Activated CD8-positive, alpha-beta T cell treated with anti-CD3 and anti-CD28 coated beads, Interleukin-2, amount 10 ng/mL, durations not matched to agents 7 days and 5 days (primary cell): Measurements from ENCODE around the gene MRTFB. TPM values are rescaled to one million over a fixed set of nuclear protein-coding genes. Genes with fewer than 3 reads are reported as not detected.

Experiments
- ATAC-seq: fragments of 150-1000 bp; cut with Tn5 transposase; one replicate; pipeline ENCODE4 v1.10.0; 2021; ENCODE audit warnings: moderate library complexity
- CTCF ChIA-PET: fragments of 350-600 bp; sonication (Branson Sonifier 250); formaldehyde crosslinking; loops from one replicate; lab custom pipeline; 2021; ENCODE audit warnings: antibody characterized with exemption; lab: Charles Lee
- POLR2A ChIA-PET: fragments of 350-600 bp; sonication (Branson Sonifier 250); formaldehyde crosslinking; loops from one replicate; lab custom pipeline; 2021; ENCODE audit warnings: antibody characterized with exemption; lab: Charles Lee
- DNase-seq: peaks from one replicate; pipeline ENCODE4 v3.0.0-alpha.2; 2020
- H3K27ac Mint-ChIP-seq: one replicate; pipeline ENCODE4 v1.8.0; 2021; ENCODE audit warnings: mild to moderate bottlenecking, mixed read lengths
- H3K27me3 Mint-ChIP-seq: one replicate; pipeline ENCODE4 v1.8.0; 2021; ENCODE audit warnings: low read depth, mixed read lengths
- H3K36me3 Mint-ChIP-seq: one replicate; pipeline ENCODE4 v1.8.0; 2021; ENCODE audit warnings: low read depth, mixed read lengths
- H3K4me1 Mint-ChIP-seq: one replicate; pipeline ENCODE4 v1.8.0; 2021; ENCODE audit warnings: low read depth, mixed read lengths
- H3K4me3 Mint-ChIP-seq: one replicate; pipeline ENCODE4 v1.8.0; 2021; ENCODE audit warnings: mild to moderate bottlenecking, mixed read lengths
- H3K9me3 Mint-ChIP-seq: one replicate; pipeline ENCODE4 v1.8.0; 2022; ENCODE audit warnings: mixed read lengths; ENCODE audit not compliant: insufficient read depth
- total RNA-seq, 2 experiments: library from RNA; stranded (reverse); gene quantifications; one replicate each; pipeline ENCODE4 v1.2.3, GENCODE V29; 2021

Gene MRTFB
- total RNA-seq, 2 experiments from 2014 or later = 15.5 to 16.6 TPM

DNA sequence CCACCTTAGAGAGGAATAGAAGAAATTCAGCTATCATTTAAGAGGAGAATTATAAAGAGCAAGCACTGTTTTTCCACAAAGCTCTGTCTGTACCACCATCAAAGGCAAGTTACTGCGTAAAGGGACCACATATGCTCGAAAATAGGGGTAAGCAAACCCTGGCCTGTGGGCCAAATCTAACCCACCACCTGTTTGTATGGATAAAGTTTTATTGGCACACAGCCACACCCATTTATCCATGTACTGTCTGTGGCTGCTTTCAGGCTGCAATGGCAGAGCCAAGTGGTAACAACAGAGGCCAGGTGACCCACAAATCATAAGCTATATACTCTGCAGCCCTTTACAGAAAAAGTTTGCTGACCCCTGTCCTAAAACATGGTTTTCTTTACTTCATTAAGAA lies 180.3 kb downstream of the MRTFB start:
- Mint-ChIP-seq H3K9me3 (no peaks in the 10 kb centered on the region), H3K27me3 (no peaks in the 10 kb centered on the region), H3K36me3 (peaks cover 2% of the 10 kb centered on the region), H3K4me1 (no peaks in the 10 kb centered on the region), H3K4me3 (no peak overlapping the region), H3K27ac (no peak overlapping the region)
- no peak for DNase-seq
- ATAC-seq = no peak
- ChIA-PET CTCF (interaction anchor here (0.9 to 2.2 kb wide), 2 partner anchors 8 to 14 kb away, joined by 3 to 9 read pairs; no protein-coding TSS in a partner anchor), POLR2A (no interaction called here)

DNA sequence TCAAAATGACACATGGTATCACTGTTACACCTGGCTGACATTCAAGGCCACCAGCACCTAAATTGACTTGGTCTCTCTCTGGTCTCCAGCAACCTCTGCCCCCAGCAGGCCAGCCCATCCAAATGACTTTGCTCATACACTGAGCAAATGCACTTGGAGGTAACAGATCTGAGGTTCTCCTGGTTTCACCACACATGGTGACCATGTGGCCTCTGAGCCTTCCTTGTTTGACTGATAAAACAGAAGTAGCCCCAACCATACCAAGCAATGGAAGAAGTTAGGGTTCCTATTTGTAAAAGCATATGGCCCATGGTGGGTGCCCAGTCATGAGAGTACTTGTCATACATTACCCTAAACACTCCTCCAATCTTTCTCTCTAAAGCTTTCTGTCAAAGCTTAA lies 181.7 kb downstream of the MRTFB start:
- Mint-ChIP-seq H3K27me3 (no peaks in the 10 kb centered on the region), H3K36me3 (peaks cover 2% of the 10 kb centered on the region), H3K9me3 (no peaks in the 10 kb centered on the region), H3K4me1 (no peaks in the 10 kb centered on the region), H3K4me3 (no peak overlapping the region), H3K27ac (no peak overlapping the region)
- ChIA-PET CTCF (no interaction called here), POLR2A (no interaction called here)
- DNase-seq = no peak
- ATAC-seq = no peak

DNA sequence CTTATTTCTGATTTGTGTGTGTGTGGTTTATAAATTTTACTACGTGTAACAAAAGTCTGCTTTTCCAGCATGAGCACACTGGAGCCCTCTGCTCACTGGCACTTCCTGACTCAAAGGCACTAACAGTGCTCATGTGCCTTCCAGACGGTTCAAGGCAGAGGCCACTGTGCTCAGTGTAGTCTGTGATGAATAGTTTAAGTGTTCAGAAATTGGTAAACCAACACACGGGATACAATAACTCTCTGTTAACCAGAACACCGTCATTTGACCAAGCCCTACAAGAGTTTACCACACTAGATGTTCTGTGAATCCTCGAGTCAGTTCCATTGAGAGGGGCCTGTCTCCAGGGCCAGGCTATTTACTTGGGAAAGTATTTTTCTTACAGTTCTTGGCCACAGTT lies 191.9 kb downstream of the MRTFB start:
- ATAC-seq (no peak), DNase-seq (no peak)
- Mint-ChIP-seq H3K4me3 (no peak overlapping the region), H3K27me3 (no peaks in the 10 kb centered on the region), H3K36me3 (peaks cover 19% of the 10 kb centered on the region), H3K27ac (no peak overlapping the region), H3K9me3 (no peaks in the 10 kb centered on the region), H3K4me1 (no peaks in the 10 kb centered on the region)
- POLR2A ChIA-PET = no interaction called here
- CTCF ChIA-PET = no interaction called here

DNA sequence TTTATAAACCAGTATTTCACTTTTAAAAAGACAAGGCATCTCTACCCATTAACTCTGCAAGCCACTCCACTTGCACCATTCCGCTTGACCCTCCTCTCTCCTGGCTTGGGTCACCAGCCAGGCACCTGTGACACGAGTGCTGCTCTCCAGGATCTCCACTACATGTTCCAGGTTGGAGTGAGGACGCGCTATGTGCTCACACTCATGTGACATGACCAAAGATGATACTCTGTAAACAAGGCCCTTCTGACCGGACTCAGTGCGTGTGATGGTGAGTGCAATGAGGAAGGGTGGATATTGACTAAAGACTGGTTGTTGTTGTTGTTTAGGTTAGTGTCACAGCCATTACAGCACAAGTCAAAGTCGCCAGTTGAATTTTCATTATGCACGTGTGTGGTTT lies 192.7 kb downstream of the MRTFB start:
- ChIA-PET POLR2A (no interaction called here), CTCF (no interaction called here)
- no peaks in the 10 kb centered on the region for H3K4me1 Mint-ChIP-seq
- DNase-seq (no peak), ATAC-seq (no peak)
- no peak overlapping the region for H3K4me3 Mint-ChIP-seq
- H3K27ac Mint-ChIP-seq = peak overlapping the region; percentile 11
- H3K27me3 Mint-ChIP-seq = no peaks in the 10 kb centered on the region
- H3K9me3 Mint-ChIP-seq = no peaks in the 10 kb centered on the region
- peaks cover 19% of the 10 kb centered on the region for H3K36me3 Mint-ChIP-seq

DNA sequence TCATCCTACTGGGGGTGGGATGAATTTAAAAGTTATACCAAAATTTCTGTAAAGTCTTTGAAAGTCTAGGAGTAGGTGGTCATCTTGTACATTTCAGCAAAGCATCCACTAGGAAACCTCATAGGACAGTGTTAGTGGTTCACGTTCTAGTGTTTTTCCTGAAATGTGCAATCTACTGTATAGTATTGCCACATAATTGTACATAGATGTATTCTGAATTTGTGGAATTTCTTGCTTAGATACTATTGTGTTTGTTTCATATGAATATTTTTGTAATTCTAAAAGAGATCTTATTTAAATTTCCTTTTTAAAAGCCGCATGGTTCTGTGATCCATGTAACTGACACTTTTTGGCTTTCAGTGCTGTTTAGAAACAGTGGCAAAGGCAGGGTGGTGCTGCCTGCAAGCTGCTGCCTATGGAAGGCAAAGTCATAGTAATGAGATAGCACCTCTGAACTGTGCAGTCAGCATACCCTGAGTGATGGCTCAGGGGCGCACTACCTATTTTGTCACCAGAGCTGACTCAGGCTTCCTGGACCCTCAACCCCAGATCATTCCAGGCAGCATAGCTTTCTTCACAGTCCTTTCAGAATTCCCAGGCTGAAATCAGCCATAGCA lies 193.3 kb downstream of the MRTFB start:
- Mint-ChIP-seq H3K27me3 (no peaks in the 10 kb centered on the region), H3K4me3 (no peak overlapping the region), H3K4me1 (no peaks in the 10 kb centered on the region), H3K9me3 (no peaks in the 10 kb centered on the region), H3K36me3 (peaks cover 22% of the 10 kb centered on the region), H3K27ac (no peak overlapping the region)
- ChIA-PET CTCF (interaction anchor here (1.8 kb wide), 1 partner anchor 15 kb away, joined by 5 read pairs; no protein-coding TSS in a partner anchor), POLR2A (no interaction called here)
- ATAC-seq (no peak), DNase-seq (no peak)

DNA sequence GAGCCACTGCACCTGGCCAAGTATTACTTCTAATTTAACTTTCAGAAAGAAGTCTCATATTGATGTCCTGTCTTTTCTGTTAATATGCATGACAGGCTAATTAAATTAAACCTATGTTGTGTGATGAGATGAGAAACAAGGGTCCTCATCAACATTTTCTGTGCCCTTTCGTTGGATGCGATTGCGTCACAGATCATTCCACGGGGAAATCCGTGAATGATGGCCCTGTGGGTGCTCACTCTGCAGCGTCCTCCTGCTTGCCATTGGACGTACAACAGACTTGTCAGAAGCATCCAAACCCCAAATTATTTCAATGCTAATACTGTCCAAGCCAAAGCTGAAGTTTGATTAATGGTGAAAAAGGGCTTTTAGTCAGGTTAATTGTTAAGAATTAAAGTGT lies 197.0 kb downstream of the MRTFB start:
- Mint-ChIP-seq H3K27me3 (peaks cover 5% of the 10 kb centered on the region), H3K36me3 (peaks cover 15% of the 10 kb centered on the region), H3K4me1 (no peaks in the 10 kb centered on the region), H3K27ac (no peak overlapping the region), H3K4me3 (no peak overlapping the region), H3K9me3 (peaks cover 19% of the 10 kb centered on the region)
- ChIA-PET POLR2A (no interaction called here), CTCF (no interaction called here)
- DNase-seq (no peak), ATAC-seq (no peak)

DNA sequence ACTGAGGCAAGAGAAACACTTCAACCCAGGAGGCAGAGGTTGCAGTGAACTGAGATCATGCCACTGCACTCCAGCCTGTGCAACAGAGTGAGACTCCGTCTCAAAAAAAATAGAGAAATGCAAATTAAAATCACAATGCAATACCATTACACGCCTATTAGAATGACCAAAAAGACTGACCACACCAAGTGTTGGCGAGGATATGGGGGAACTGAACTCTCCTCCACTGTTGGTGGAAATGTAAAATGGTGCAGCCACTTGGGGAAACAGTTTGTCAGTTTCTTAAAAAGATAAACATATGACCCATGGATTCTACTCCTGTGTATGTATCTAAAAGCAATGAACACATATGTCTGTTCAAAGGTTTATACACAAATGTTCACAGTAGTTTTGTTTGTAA lies 204.8 kb downstream of the MRTFB start:
- DNase-seq (no peak), ATAC-seq (no peak)
- Mint-ChIP-seq H3K27me3 (peaks cover 13% of the 10 kb centered on the region), H3K4me3 (no peak overlapping the region), H3K27ac (no peak overlapping the region), H3K4me1 (no peaks in the 10 kb centered on the region), H3K36me3 (no peaks in the 10 kb centered on the region), H3K9me3 (peaks cover 7% of the 10 kb centered on the region)
- CTCF ChIA-PET = no interaction called here
- POLR2A ChIA-PET = no interaction called here

DNA sequence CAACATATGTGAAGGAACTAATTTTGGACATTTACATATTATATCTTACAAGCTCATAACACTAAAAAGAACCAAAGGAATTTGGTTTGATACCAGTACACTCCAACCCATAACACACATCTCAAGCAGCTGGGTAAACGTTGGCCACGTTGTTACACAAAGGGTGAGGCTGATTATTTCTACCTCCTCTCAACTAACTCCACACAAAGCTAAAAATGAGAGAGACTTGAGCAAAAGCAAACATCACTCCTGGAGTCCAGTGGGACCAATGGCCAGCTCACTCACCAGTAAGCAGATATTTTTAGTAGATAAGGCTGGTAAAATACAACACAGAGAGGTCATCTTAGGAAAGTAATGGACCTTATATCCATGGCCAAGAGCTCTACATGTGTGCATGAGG lies 207.6 kb downstream of the MRTFB start:
- H3K27me3 Mint-ChIP-seq = peaks cover 7% of the 10 kb centered on the region
- no peak for DNase-seq
- H3K9me3 Mint-ChIP-seq = no peaks in the 10 kb centered on the region
- no peaks in the 10 kb centered on the region for H3K4me1 Mint-ChIP-seq
- POLR2A ChIA-PET = interaction anchor here (0.8 kb wide), 1 partner anchor 225 kb away, joined by 3 read pairs; no protein-coding TSS in a partner anchor
- H3K27ac Mint-ChIP-seq = no peak overlapping the region
- H3K36me3 Mint-ChIP-seq = no peaks in the 10 kb centered on the region
- no peak overlapping the region for H3K4me3 Mint-ChIP-seq
- ATAC-seq = no peak
- CTCF ChIA-PET = interaction anchor here (1.2 to 1.5 kb wide), 2 partner anchors 28 to 355 kb away, joined by 3 read pairs; no protein-coding TSS in a partner anchor

DNA sequence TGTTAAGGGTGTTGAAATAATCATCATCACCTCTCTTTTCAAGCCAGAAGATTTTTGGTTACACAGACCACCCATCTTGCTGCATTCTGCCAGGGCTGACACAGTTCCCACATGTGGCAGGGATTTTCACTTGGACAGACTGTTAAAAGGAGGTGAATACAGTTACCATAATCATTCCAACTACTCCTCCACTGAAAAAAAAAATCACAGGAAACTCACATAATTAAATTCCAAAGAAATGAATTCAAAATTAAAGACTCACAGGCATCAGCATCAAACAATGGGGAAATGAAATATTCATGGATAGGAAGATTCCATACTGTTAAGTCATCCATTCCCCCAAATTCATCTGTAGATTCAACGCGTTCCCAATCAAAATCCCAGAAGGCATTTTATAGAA lies 209.4 kb downstream of the MRTFB start:
- no peaks in the 10 kb centered on the region for H3K36me3 Mint-ChIP-seq
- no peaks in the 10 kb centered on the region for H3K9me3 Mint-ChIP-seq
- ATAC-seq = no peak
- no peak for DNase-seq
- POLR2A ChIA-PET = no interaction called here
- peaks cover 6% of the 10 kb centered on the region for H3K27me3 Mint-ChIP-seq
- H3K4me3 Mint-ChIP-seq = no peak overlapping the region
- peaks cover 5% of the 10 kb centered on the region for H3K4me1 Mint-ChIP-seq
- no peak overlapping the region for H3K27ac Mint-ChIP-seq
- CTCF ChIA-PET = interaction anchor here (0.8 kb wide), 1 partner anchor 15 kb away, joined by 3 read pairs; no protein-coding TSS in a partner anchor

DNA sequence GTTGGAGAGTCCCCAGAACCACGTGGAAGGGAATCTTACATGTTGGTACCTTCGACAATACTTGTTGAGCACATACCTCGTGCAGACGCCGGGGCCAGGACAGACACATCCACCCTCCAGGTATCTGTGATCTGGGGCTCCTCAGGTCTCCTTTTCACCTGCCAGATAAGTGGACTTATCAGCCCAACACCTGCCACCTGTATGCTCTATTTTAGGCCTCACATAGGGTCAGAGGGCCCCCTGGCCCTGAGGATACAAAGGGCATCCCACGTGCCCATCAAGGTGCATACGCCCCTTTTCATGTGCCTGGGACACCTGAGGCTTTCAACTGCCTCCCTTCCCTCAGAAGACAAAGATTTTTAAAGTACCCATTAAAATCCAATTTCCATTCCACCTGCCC lies 212.7 kb downstream of the MRTFB start:
- DNase-seq (peak; percentile 17), ATAC-seq (no peak)
- ChIA-PET POLR2A (no interaction called here), CTCF (interaction anchor here (0.8 kb wide), 1 partner anchor 364 kb away, joined by 3 read pairs; the partner anchor contains the start of gene ERCC4)
- Mint-ChIP-seq H3K27ac (no peak overlapping the region), H3K4me3 (no peak overlapping the region), H3K36me3 (no peaks in the 10 kb centered on the region), H3K4me1 (peaks cover 16% of the 10 kb centered on the region), H3K27me3 (peaks cover 1% of the 10 kb centered on the region), H3K9me3 (peaks cover 2% of the 10 kb centered on the region)

DNA sequence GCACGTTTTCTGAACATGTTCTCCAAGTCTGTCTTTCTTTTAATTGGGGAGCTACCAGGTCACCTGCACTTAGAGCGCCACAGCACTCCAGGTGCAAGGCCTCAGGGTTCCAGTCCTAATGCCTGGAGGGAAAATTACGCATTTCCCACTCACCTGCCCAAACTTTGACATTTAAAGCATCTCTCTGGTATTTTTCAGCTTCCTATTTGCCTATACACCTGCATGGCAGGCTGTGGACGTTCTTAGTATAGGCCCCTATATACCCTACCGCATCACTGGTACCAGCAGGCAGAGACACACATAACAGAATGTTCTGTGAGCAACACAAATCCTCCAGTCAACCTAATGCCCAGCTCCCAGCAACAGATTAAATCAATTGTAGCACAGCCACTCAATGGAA lies 213.3 kb downstream of the MRTFB start:
- peak; percentile 19 for DNase-seq
- H3K27me3 Mint-ChIP-seq = no peaks in the 10 kb centered on the region
- H3K4me3 Mint-ChIP-seq = peak overlapping the region; percentile 23
- ATAC-seq = no peak
- ChIA-PET CTCF (interaction anchor here (0.8 to 2.2 kb wide), 2 partner anchors 35 to 365 kb away, joined by 3 to 7 read pairs; partner anchors contain the start of gene ERCC4), POLR2A (no interaction called here)
- no peaks in the 10 kb centered on the region for H3K36me3 Mint-ChIP-seq
- peaks cover 16% of the 10 kb centered on the region for H3K4me1 Mint-ChIP-seq
- peaks cover 7% of the 10 kb centered on the region for H3K9me3 Mint-ChIP-seq
- no peak overlapping the region for H3K27ac Mint-ChIP-seq

DNA sequence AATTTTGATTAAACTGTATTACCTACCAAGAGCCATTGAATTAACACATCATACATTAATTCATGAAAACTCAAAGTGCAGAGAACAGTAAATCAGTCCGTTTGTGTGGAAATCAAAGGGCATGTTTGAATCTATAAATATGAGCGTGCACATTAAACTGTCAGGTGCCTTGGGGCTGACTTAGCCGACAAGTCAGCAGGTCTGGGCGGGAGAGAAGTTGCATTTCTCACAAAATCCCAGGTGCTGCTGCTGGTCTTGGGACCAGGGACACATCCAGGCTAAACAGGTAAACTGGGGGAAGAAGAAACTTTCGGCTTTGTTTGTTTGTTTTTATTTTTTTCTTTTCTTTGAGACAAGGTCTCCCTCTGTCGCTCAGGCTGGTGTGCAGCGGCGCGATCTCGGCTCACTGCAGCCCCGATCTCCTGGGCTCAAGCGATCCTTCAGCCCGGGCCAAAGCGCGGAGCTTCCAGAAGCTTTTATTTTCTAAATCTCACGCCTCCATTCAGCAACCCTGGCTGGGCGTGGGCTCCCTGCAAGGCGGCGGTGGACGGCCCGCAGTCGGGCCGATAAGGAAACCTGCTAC lies 213.9 kb downstream of the MRTFB start:
- H3K27ac Mint-ChIP-seq = peak overlapping the region; percentile 77
- H3K4me1 Mint-ChIP-seq = peaks cover 16% of the 10 kb centered on the region
- no peaks in the 10 kb centered on the region for H3K27me3 Mint-ChIP-seq
- peaks cover 2% of the 10 kb centered on the region for H3K36me3 Mint-ChIP-seq
- peaks cover 11% of the 10 kb centered on the region for H3K9me3 Mint-ChIP-seq
- ATAC-seq (peak; percentile 65), DNase-seq (peak; percentile 74)
- H3K4me3 Mint-ChIP-seq = peak overlapping the region; percentile 92
- POLR2A ChIA-PET = interaction anchor here (0.9 to 2.2 kb wide), 4 partner anchors 23 to 362 kb away, joined by 3 to 15 read pairs (median 4); partner anchors contain the start of gene PARN
- CTCF ChIA-PET = interaction anchor here (0.8 to 2.3 kb wide), 12 partner anchors 16 to 367 kb away, joined by 3 to 26 read pairs (median 4); partner anchors contain the start of gene ERCC4
